Measurements from ENCODE around the gene CHCHD1. TPM values are rescaled to one million over a fixed set of nuclear protein-coding genes. Genes with fewer than 3 reads are reported as not detected.
"Not testable (repeated sequence)": the region's sequence is repeated elsewhere in the genome, so short reads cannot be mapped to it uniquely, and the experiment has no call there.

Gene CHCHD1
- polyA plus RNA-seq, 1 donor = 49.7 TPM

- no peaks in the 10 kb centered on the region for H3K9me3 ChIP-seq (ENCODE audit: control insufficient read depth, low read depth, low read length)
- no peak overlapping the region for H3K27ac ChIP-seq (ENCODE audit: low read length)
- peaks cover 16% of the 10 kb centered on the region for H3K36me3 ChIP-seq (ENCODE audit: control insufficient read depth, insufficient read depth, low read length)
- peaks cover 6% of the 10 kb centered on the region for H3K4me1 ChIP-seq (ENCODE audit: control insufficient read depth, insufficient read depth, low read length)
- H3K4me3 ChIP-seq (ENCODE audit: low read length) = peak overlapping the region; percentile 84
- WGBS (ENCODE audit: insufficient coverage, low lambda C conversion rate) = no CpG with 5 or more reads among the region's 11 CpGs
- no peak for DNase-seq
- no peaks in the 10 kb centered on the region for H3K27me3 ChIP-seq (ENCODE audit: control insufficient read depth, insufficient read depth, low read length)
Measured at GRCh38 chr10:73780966-73781365, 882 bp upstream of the CHCHD1 start.

GRCh38 chr10:73781548-73781878 is 335 bp upstream of the CHCHD1 start:
- Histone ChIP-seq H3K27ac (ENCODE audit: low read length) (peak overlapping the region; percentile 83), H3K36me3 (ENCODE audit: control insufficient read depth, insufficient read depth, low read length) (peaks cover 12% of the 10 kb centered on the region), H3K9me3 (ENCODE audit: control insufficient read depth, low read depth, low read length) (no peaks in the 10 kb centered on the region), H3K27me3 (ENCODE audit: control insufficient read depth, insufficient read depth, low read length) (no peaks in the 10 kb centered on the region), H3K4me1 (ENCODE audit: control insufficient read depth, insufficient read depth, low read length) (peaks cover 6% of the 10 kb centered on the region), H3K4me3 (ENCODE audit: low read length) (peak overlapping the region; percentile 84)
- WGBS (ENCODE audit: insufficient coverage, low lambda C conversion rate) = 6% methylated on average over 3 of the region's 14 CpGs
- DNase-seq = no peak

DNA sequence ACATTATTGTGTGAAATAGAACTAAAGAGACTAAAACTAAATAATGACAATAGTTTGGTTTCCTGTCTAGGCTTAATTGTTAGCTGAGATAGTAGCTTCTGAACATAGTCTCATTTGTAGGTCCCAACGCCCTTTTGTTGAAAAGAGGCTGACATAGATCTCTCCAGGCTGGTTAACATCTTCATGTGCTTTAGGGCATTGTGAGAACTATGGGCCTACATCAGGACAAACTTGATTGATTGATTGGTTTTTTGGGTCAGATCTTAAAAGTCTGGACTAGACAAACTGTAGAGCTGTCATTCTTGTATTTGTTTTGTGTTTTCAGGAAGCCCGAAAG is 869 bp downstream of the CHCHD1 start:
- WGBS (ENCODE audit: insufficient coverage, low lambda C conversion rate) = no CpG with 5 or more reads among the region's 2 CpGs
- Histone ChIP-seq H3K9me3 (ENCODE audit: control insufficient read depth, low read depth, low read length) (no peaks in the 10 kb centered on the region), H3K27me3 (ENCODE audit: control insufficient read depth, insufficient read depth, low read length) (no peaks in the 10 kb centered on the region), H3K4me3 (ENCODE audit: low read length) (peak overlapping the region; percentile 84), H3K27ac (ENCODE audit: low read length) (no peak overlapping the region), H3K36me3 (ENCODE audit: control insufficient read depth, insufficient read depth, low read length) (peaks cover 15% of the 10 kb centered on the region), H3K4me1 (ENCODE audit: control insufficient read depth, insufficient read depth, low read length) (peaks cover 13% of the 10 kb centered on the region)
- DNase-seq = no peak

DNA sequence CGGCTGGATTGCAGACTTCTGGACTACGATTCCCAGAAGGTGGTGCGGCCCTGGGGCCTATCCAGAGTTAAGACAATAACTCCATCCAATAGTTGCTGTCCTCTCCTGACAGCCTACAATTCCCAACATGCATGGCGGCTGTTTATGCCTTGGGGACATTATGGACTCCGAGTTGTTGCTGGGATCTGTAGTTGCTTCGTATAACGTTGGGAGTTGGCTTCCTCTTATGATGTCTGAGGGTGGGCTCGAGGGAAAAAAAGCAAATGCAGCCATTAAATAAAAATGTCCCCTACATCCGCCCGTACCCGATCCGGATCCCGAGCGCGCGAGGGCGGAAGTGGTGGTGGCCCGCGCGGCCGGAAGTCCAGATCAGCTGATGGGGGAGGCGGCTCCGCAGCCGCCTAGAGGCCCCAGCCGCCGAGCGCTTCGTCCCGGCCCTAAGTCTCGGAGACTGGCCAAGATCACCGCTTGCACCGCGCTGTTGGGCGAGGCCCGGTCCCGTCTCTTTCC is 3.4 kb downstream of the CHCHD1 start, which contains the start of gene ZSWIM8:
ZSWIM8 (plus strand) TSS at position 396 of the 510 bp plus-strand sequence. CDS start 273 bp downstream, outside the sequence.
- Histone ChIP-seq H3K27ac (ENCODE audit: low read length) (peak within 1 kb of the TSS; percentile 78), H3K4me3 (ENCODE audit: low read length) (peak within 1 kb of the TSS; percentile 96), H3K27me3 (ENCODE audit: control insufficient read depth, insufficient read depth, low read length) (no peaks in the 10 kb centered on the region), H3K9me3 (ENCODE audit: control insufficient read depth, low read depth, low read length) (no peaks in the 10 kb centered on the region), H3K4me1 (ENCODE audit: control insufficient read depth, insufficient read depth, low read length) (peaks cover 18% of the 10 kb centered on the region), H3K36me3 (ENCODE audit: control insufficient read depth, insufficient read depth, low read length) (peaks cover 23% of the 10 kb centered on the region)
- DNase-seq = peak; percentile 94 to 98
- WGBS (ENCODE audit: insufficient coverage, low lambda C conversion rate) = no CpG with 5 or more reads among the region's 36 CpGs

- H3K27me3 ChIP-seq (ENCODE audit: control insufficient read depth, insufficient read depth, low read length) = no peaks in the 10 kb centered on the region
- H3K27ac ChIP-seq (ENCODE audit: low read length) = peak overlapping the region; percentile 78
- peaks cover 16% of the 10 kb centered on the region for H3K4me1 ChIP-seq (ENCODE audit: control insufficient read depth, insufficient read depth, low read length)
- DNase-seq = peak; percentile 39 to 65
- H3K36me3 ChIP-seq (ENCODE audit: control insufficient read depth, insufficient read depth, low read length) = peaks cover 29% of the 10 kb centered on the region
- H3K9me3 ChIP-seq (ENCODE audit: control insufficient read depth, low read depth, low read length) = no peaks in the 10 kb centered on the region
- 0% methylated on average over 1 of the region's 54 CpGs for WGBS (ENCODE audit: insufficient coverage, low lambda C conversion rate)
- H3K4me3 ChIP-seq (ENCODE audit: low read length) = peak overlapping the region; percentile 96
Measured at GRCh38 chr10:73785721-73786511, 4.1 kb downstream of the CHCHD1 start.

- Histone ChIP-seq H3K27ac (ENCODE audit: low read length) (peak overlapping the region; percentile 78), H3K4me1 (ENCODE audit: control insufficient read depth, insufficient read depth, low read length) (peaks cover 12% of the 10 kb centered on the region), H3K4me3 (ENCODE audit: low read length) (peak overlapping the region; percentile 96), H3K36me3 (ENCODE audit: control insufficient read depth, insufficient read depth, low read length) (peaks cover 34% of the 10 kb centered on the region), H3K9me3 (ENCODE audit: control insufficient read depth, low read depth, low read length) (no peaks in the 10 kb centered on the region), H3K27me3 (ENCODE audit: control insufficient read depth, insufficient read depth, low read length) (no peaks in the 10 kb centered on the region)
- WGBS (ENCODE audit: insufficient coverage, low lambda C conversion rate) = no CpG with 5 or more reads among the region's 2 CpGs
- peak in 1 of 2 donors; percentile 13 for DNase-seq
Measured at GRCh38 chr10:73786512-73786885, 4.7 kb downstream of the CHCHD1 start.

DNA sequence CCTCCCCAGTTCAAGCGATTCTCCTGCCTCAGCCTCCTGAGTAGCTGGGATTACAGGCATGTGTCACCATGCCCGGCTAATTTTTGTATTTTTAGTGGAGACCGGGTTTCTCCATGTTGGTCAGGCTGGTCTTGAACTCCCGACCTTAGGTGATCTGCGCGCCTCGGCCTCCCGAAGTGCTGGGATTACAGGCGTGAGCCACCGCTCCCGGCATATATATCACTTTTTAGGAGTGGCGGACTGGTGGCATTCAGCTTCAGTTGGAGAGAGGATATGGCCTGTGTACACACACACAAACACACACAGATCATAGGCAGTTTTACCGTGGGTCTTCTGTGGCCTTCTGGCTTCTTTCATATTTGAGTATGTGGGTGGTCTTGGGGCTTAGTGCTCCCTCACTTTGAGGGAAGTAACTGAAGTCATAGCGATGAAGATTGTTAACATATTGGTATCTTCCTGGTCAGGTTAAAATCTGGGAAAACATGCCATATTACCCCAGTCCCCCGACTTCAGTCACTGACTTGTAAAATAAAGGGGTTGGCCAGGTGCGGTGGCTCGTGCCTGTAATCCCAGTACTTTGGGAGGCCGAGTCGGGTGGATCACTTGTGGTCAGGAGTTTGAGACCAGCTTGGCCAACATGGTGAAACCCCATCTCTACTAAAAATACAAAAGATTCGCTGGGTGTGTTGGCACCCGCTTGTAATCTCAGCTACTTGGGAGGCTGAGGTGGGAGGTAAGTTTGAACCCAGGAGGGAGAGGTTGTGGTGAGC is 5.4 kb downstream of the CHCHD1 start:
- H3K4me1 ChIP-seq (ENCODE audit: control insufficient read depth, insufficient read depth, low read length) = peaks cover 12% of the 10 kb centered on the region
- not testable (repeated sequence) for DNase-seq; H3K9me3 ChIP-seq (ENCODE audit: control insufficient read depth, low read depth, low read length); H3K27ac ChIP-seq (ENCODE audit: low read length); H3K27me3 ChIP-seq (ENCODE audit: control insufficient read depth, insufficient read depth, low read length)
- H3K4me3 ChIP-seq (ENCODE audit: low read length) = peak overlapping the region; percentile 96
- peaks cover 42% of the 10 kb centered on the region for H3K36me3 ChIP-seq (ENCODE audit: control insufficient read depth, insufficient read depth, low read length)
- WGBS (ENCODE audit: insufficient coverage, low lambda C conversion rate) = 100% methylated on average over 1 of the region's 21 CpGs

GRCh38 chr10:73788864-73789658 is 7.2 kb downstream of the CHCHD1 start:
- peaks cover 12% of the 10 kb centered on the region for H3K4me1 ChIP-seq (ENCODE audit: control insufficient read depth, insufficient read depth, low read length)
- DNase-seq = no peak
- H3K36me3 ChIP-seq (ENCODE audit: control insufficient read depth, insufficient read depth, low read length) = peaks cover 60% of the 10 kb centered on the region
- no peaks in the 10 kb centered on the region for H3K27me3 ChIP-seq (ENCODE audit: control insufficient read depth, insufficient read depth, low read length)
- WGBS (ENCODE audit: insufficient coverage, low lambda C conversion rate) = no CpG with 5 or more reads among the region's 17 CpGs
- H3K9me3 ChIP-seq (ENCODE audit: control insufficient read depth, low read depth, low read length) = no peaks in the 10 kb centered on the region
- H3K27ac ChIP-seq (ENCODE audit: low read length) = no peak overlapping the region
- H3K4me3 ChIP-seq (ENCODE audit: low read length) = no peak overlapping the region

- no CpG with 5 or more reads among the region's 10 CpGs for WGBS (ENCODE audit: insufficient coverage, low lambda C conversion rate)
Measured at GRCh38 chr10:73789659-73790055, 7.8 kb downstream of the CHCHD1 start.

More at GRCh38 chr10:73789659-73790055, 7.8 kb downstream of the CHCHD1 start:
- no peaks in the 10 kb centered on the region for H3K27me3 ChIP-seq (ENCODE audit: control insufficient read depth, insufficient read depth, low read length)
- peaks cover 12% of the 10 kb centered on the region for H3K4me1 ChIP-seq (ENCODE audit: control insufficient read depth, insufficient read depth, low read length)
- no peak overlapping the region for H3K4me3 ChIP-seq (ENCODE audit: low read length)
- H3K9me3 ChIP-seq (ENCODE audit: control insufficient read depth, low read depth, low read length) = no peaks in the 10 kb centered on the region
- DNase-seq = no peak
- no peak overlapping the region for H3K27ac ChIP-seq (ENCODE audit: low read length)
- H3K36me3 ChIP-seq (ENCODE audit: control insufficient read depth, insufficient read depth, low read length) = peaks cover 66% of the 10 kb centered on the region
